H9 (cell line): Measurements from ENCODE around the gene TNFRSF21. TPM values are rescaled to one million over a fixed set of nuclear protein-coding genes. Genes with fewer than 3 reads are reported as not detected.

Experiments
- DNase-seq: peaks from one replicate; pipeline ENCODE4 v3.0.0-alpha.2; 2017
- H2AFZ ChIP-seq: one replicate; pipeline ENCODE4 v1.6.1; 2013; ENCODE audit warnings: mild to moderate bottlenecking, low read length, control low read depth, moderate library complexity
- H2AK5ac ChIP-seq: 2 replicates; pipeline ENCODE4 v1.6.1; 2013; ENCODE audit warnings: low read length, control low read depth, mixed read lengths; ENCODE audit not compliant: insufficient read length
- H2BK120ac ChIP-seq: one replicate; pipeline ENCODE4 v1.6.1; 2013; ENCODE audit warnings: low read depth, mild to moderate bottlenecking, low read length, control low read depth, inconsistent platforms; ENCODE audit not compliant: poor library complexity, severe bottlenecking
- H2BK12ac ChIP-seq: 2 replicates; pipeline ENCODE4 v1.6.1; 2013; ENCODE audit warnings: low read length, control low read depth, mixed read lengths, low read depth; ENCODE audit not compliant: insufficient read length
- H2BK15ac ChIP-seq: 2 replicates; pipeline ENCODE4 v1.6.1; 2013; ENCODE audit warnings: low read depth, low read length, control low read depth
- H2BK20ac ChIP-seq: one replicate; pipeline ENCODE4 v1.6.1; 2013; ENCODE audit warnings: low read depth, mild to moderate bottlenecking, low read length, control low read depth, inconsistent platforms; ENCODE audit not compliant: poor library complexity, severe bottlenecking
- H2BK5ac ChIP-seq: 2 replicates; pipeline ENCODE4 v1.6.1; 2013; ENCODE audit warnings: low read length, control low read depth, mixed read lengths; ENCODE audit not compliant: insufficient read length
- H3K14ac ChIP-seq: 2 replicates; pipeline ENCODE4 v1.6.1; 2013; ENCODE audit warnings: low read length, control low read depth; ENCODE audit not compliant: insufficient read depth
- H3K18ac ChIP-seq: 2 replicates; pipeline ENCODE4 v1.6.1; 2013; ENCODE audit warnings: low read depth, mild to moderate bottlenecking, mixed read lengths, low read length, control low read depth; ENCODE audit not compliant: insufficient read length
- H3K23ac ChIP-seq: 2 replicates; pipeline ENCODE4 v1.6.1; 2013; ENCODE audit warnings: low read length, control low read depth, mixed read lengths, low read depth; ENCODE audit not compliant: insufficient read length
- H3K23me2 ChIP-seq: 2 replicates; pipeline ENCODE4 v1.6.1; 2013; ENCODE audit warnings: low read depth, mild to moderate bottlenecking, mixed read lengths, low read length, control low read depth; ENCODE audit not compliant: insufficient read length, poor library complexity, severe bottlenecking
- H3K27ac ChIP-seq: 2 replicates; pipeline ENCODE4 v1.5.1; 2013; ENCODE audit warnings: low read length, control low read depth, mixed read lengths, low read depth; ENCODE audit not compliant: insufficient read length
- H3K27me3 ChIP-seq: 2 replicates; pipeline ENCODE4 v1.6.1; 2013; ENCODE audit warnings: low read length, control low read depth, inconsistent platforms; ENCODE audit not compliant: insufficient read depth
- H3K4ac ChIP-seq: 2 replicates; pipeline ENCODE4 v1.6.1; 2013; ENCODE audit warnings: low read depth, mild to moderate bottlenecking, control low read depth, inconsistent platforms, low read length, moderate library complexity
- H3K4me1 ChIP-seq: 2 replicates; pipeline ENCODE4 v1.6.1; 2013; ENCODE audit warnings: low read length, control low read depth, inconsistent platforms; ENCODE audit not compliant: insufficient read depth
- H3K4me2 ChIP-seq: 2 replicates; pipeline ENCODE4 v1.6.1; 2013; ENCODE audit warnings: low read length, control low read depth, mixed read lengths; ENCODE audit not compliant: insufficient read length, insufficient read depth
- H3K56ac ChIP-seq: 2 replicates; pipeline ENCODE4 v1.6.1; 2013; ENCODE audit warnings: low read depth, mild to moderate bottlenecking, mixed read lengths, low read length, control low read depth; ENCODE audit not compliant: insufficient read length
- H3K79me1 ChIP-seq: 2 replicates; pipeline ENCODE4 v1.6.1; 2013; ENCODE audit warnings: low read depth, mild to moderate bottlenecking, moderate library complexity, low read length, control low read depth, inconsistent platforms; ENCODE audit not compliant: insufficient read depth, poor library complexity, severe bottlenecking
- H3K79me2 ChIP-seq: 2 replicates; pipeline ENCODE4 v1.6.1; 2013; ENCODE audit warnings: low read length, control low read depth, inconsistent platforms; ENCODE audit not compliant: insufficient read depth
- H3K9ac ChIP-seq: 2 replicates; pipeline ENCODE4 v1.6.1; 2013; ENCODE audit warnings: low read length, control low read depth, mixed read lengths; ENCODE audit not compliant: insufficient read length; ENCODE audit errors: extremely low read depth
- H3K9me3 ChIP-seq: one replicate; pipeline ENCODE4 v1.6.1; 2013; ENCODE audit warnings: low read depth, low read length, inconsistent platforms; ENCODE audit not compliant: control insufficient read depth
- H3T11ph ChIP-seq: one replicate; pipeline ENCODE4 v1.6.1; 2013; ENCODE audit warnings: mild to moderate bottlenecking, low read length, control low read depth, inconsistent platforms
- H4K20me1 ChIP-seq: one replicate; pipeline ENCODE4 v1.6.1; 2013; ENCODE audit not compliant: control insufficient read depth, insufficient read length, insufficient read depth
- H4K5ac ChIP-seq: 2 replicates; pipeline ENCODE4 v1.6.1; 2013; ENCODE audit warnings: low read depth, mild to moderate bottlenecking, mixed read lengths, low read length, control low read depth; ENCODE audit not compliant: insufficient read length
- H4K8ac ChIP-seq: replicated peaks from 2 replicates; pipeline ENCODE4 v1.6.1; 2013; ENCODE audit warnings: low read length, control low read depth, mixed read lengths, low read depth; ENCODE audit not compliant: insufficient read length
- H4K91ac ChIP-seq: 2 replicates; pipeline ENCODE4 v1.6.1; 2013; ENCODE audit warnings: low read depth, mild to moderate bottlenecking, moderate library complexity, mixed read lengths, low read length, control low read depth; ENCODE audit not compliant: insufficient read length
- H3K27ac Mint-ChIP-seq, 3 experiments: 2 replicates in 2 of 3; 3 replicates in 1 of 3; pipeline ENCODE4 v1.8.0; 2020 to 2021; ENCODE audit warnings: mixed read lengths in 3 of 3, mild to moderate bottlenecking in 1 of 3, moderate library complexity in 1 of 3
- H3K27me3 Mint-ChIP-seq: 2 replicates; pipeline ENCODE4 v1.8.0; 2021; ENCODE audit warnings: low read depth, mild to moderate bottlenecking, moderate library complexity, mixed read lengths
- H3K36me3 Mint-ChIP-seq, 3 experiments: 2 replicates in 2 of 3; 3 replicates in 1 of 3; pipeline ENCODE4 v1.8.0; 2020 to 2021; ENCODE audit warnings: low read depth in 3 of 3, mixed read lengths in 3 of 3; ENCODE audit not compliant: insufficient read depth in 1 of 3
- H3K4me1 Mint-ChIP-seq, 2 experiments: 2 replicates each; pipeline ENCODE4 v1.8.0; 2020; ENCODE audit warnings: mixed read lengths in 2 of 2
- H3K4me3 Mint-ChIP-seq, 2 experiments: 2 replicates in 1 of 2; 3 replicates in 1 of 2; pipeline ENCODE4 v1.8.0; 2020 to 2021; ENCODE audit warnings: mild to moderate bottlenecking in 2 of 2, mixed read lengths in 2 of 2, moderate library complexity in 1 of 2
- H3K9me3 Mint-ChIP-seq, 2 experiments: 2 replicates in 1 of 2; 3 replicates in 1 of 2; pipeline ENCODE4 v1.8.0; 2020; ENCODE audit warnings: mild to moderate bottlenecking in 2 of 2, mixed read lengths in 2 of 2, moderate library complexity in 1 of 2
- CTCF ChIP-seq: fragments of 200-600 bp; sonication (generic); conservative IDR thresholded peaks from 3 replicates; pipeline ENCODE4 v1.8.0; 2021; ENCODE audit warnings: antibody characterized with exemption, mild to moderate bottlenecking
- WGBS: extraction: QIAGEN DNeasy Blood & Tissue Kit; methylation state at CpG from one replicate; pipeline ENCODE4 v1.1.7; 2013; ENCODE audit warnings: missing lambda C conversion rate, low lambda C conversion rate, mixed read lengths; ENCODE audit not compliant: insufficient read length; ENCODE audit errors: extremely low coverage; 5-methylcytosine and 5-hydroxymethylcytosine counted together
- total RNA-seq: library from RNA; stranded (reverse); gene quantifications from 2 replicates; pipeline ENCODE4 v1.2.1, GENCODE V29; 2021

The TNFRSF21 gene
- total RNA-seq, 1 experiment from 2014 or later: 39.1 TPM

GRCh38 chr6:47238456-47238995 lies 71.2 kb downstream of the TNFRSF21 start:
- H3K4me1 ChIP-seq: peaks cover 4% of the 10 kb centered on the region; the same call in 1 of the 2 replicates
- peaks cover 4% of the 10 kb centered on the region; the same call in 1 of the 2 replicates for H3K79me2 ChIP-seq
- Mint-ChIP-seq H3K27me3 (no peaks in the 10 kb centered on the region), H3K36me3 (peaks cover 6 to 14% (median 13%) of the 10 kb centered on the region in 3 experiments; a peak in 5 of 7 replicates), H3K4me1 (peaks cover 33 to 44% of the 10 kb centered on the region in 2 experiments), H3K9me3 (no peaks in the 10 kb centered on the region), H3K27ac (no peak overlapping the region), H3K4me3 (no peak overlapping the region)
- no peak overlapping the region for H4K91ac ChIP-seq
- H3K27ac ChIP-seq: no peak overlapping the region
- H2BK5ac ChIP-seq: no peak overlapping the region
- TF ChIP-seq CTCF: no peak
- no peak overlapping the region for H2BK12ac ChIP-seq
- no peak overlapping the region for H3K56ac ChIP-seq
- H3K27me3 ChIP-seq: no peaks in the 10 kb centered on the region
- no peak overlapping the region for H4K8ac ChIP-seq
- H3K23ac ChIP-seq: no peak overlapping the region
- no CpG with 5 or more reads among the region's 1 CpG for WGBS
- H3T11ph ChIP-seq: no peak overlapping the region
- H2BK15ac ChIP-seq: no peak overlapping the region
- H4K20me1 ChIP-seq: no peaks in the 10 kb centered on the region
- H3K4me2 ChIP-seq: no peak overlapping the region
- H3K4ac ChIP-seq: no peak overlapping the region
- no peak overlapping the region for H3K14ac ChIP-seq
- no peaks in the 10 kb centered on the region for H3K9me3 ChIP-seq
- H2AK5ac ChIP-seq: no peak overlapping the region
- no peaks in the 10 kb centered on the region for H3K79me1 ChIP-seq
- no peak overlapping the region for H2AFZ ChIP-seq
- H3K9ac ChIP-seq: no peak overlapping the region
- DNase-seq: no peak
- H3K18ac ChIP-seq: no peak overlapping the region
- no peak overlapping the region for H2BK120ac ChIP-seq
- H4K5ac ChIP-seq: no peak overlapping the region
- H2BK20ac ChIP-seq: no peak overlapping the region
- no peaks in the 10 kb centered on the region for H3K23me2 ChIP-seq
